Measurements from ENCODE around the gene PRKD1. TPM values are rescaled to one million over a fixed set of nuclear protein-coding genes. Genes with fewer than 3 reads are reported as not detected.
"Not testable (repeated sequence)": the region's sequence is repeated elsewhere in the genome, so short reads cannot be mapped to it uniquely, and the experiment has no call there.

Gene PRKD1
- total and polyA plus RNA-seq, 10 donors, result 1.0 to 8.9 (median 4.5) TPM

GRCh38 chr14:29842228-29842627 lies 85.4 kb downstream of the PRKD1 start:
- Histone ChIP-seq H3K4me1 (no peaks in the 10 kb centered on the region), H3K9me3 (peaks cover 14 to 53% (median 46%) of the 10 kb centered on the region in 8 donors), H3K27ac (no peak overlapping the region), H3K27me3 (replicated peaks in 1 of 7) (no peaks in the 10 kb centered on the region), H3K4me3 (no peak overlapping the region), H3K36me3 (peaks cover 0 to 5% (median 0%) of the 10 kb centered on the region in 6 donors)
- no peak for TF ChIP-seq POLR2AphosphoS5 (IDR thresholded peaks at IDR 0.05)
- no peak for TF ChIP-seq POLR2A (IDR thresholded peaks at IDR 0.05)
- no peak for TF ChIP-seq CTCF (IDR thresholded peaks at IDR 0.05 in 8 of 11, conservative IDR thresholded peaks at IDR 0.05 in 3 of 11)
- 44 to 83% (median 78%) methylated on average over 1 of the region's 1 CpG for WGBS, 5 donors
- intact Hi-C loops (cut with DNase I; ENCODE audit: low total_unique reads), result no loop called here
- no peak for DNase-seq

GRCh38 chr14:29840369-29840892 lies 87.2 kb downstream of the PRKD1 start:
- H3K27ac ChIP-seq; H3K4me3 ChIP-seq; H3K36me3 ChIP-seq; DNase-seq; H3K27me3 ChIP-seq (replicated peaks in 1 of 7); H3K4me1 ChIP-seq; intact Hi-C loops (cut with DNase I; ENCODE audit: low total_unique reads): not testable (repeated sequence)
- 82 to 93% (median 86%) methylated on average over 6 of the region's 6 CpGs for WGBS, 5 donors
- H3K9me3 ChIP-seq, result peaks cover 14 to 60% (median 46%) of the 10 kb centered on the region in 8 donors

GRCh38 chr14:29839691-29840090 lies 88.0 kb downstream of the PRKD1 start:
- WGBS, 5 donors, result 75 to 100% (median 83%) methylated on average over 1 of the region's 1 CpG
- H3K36me3 ChIP-seq; H3K4me3 ChIP-seq; H3K27ac ChIP-seq; H3K27me3 ChIP-seq (replicated peaks in 1 of 7); H3K4me1 ChIP-seq; intact Hi-C loops (cut with DNase I; ENCODE audit: low total_unique reads); DNase-seq: not testable (repeated sequence)
- peaks cover 14 to 60% (median 46%) of the 10 kb centered on the region in 8 donors for H3K9me3 ChIP-seq

- Histone ChIP-seq H3K4me1 (no peaks in the 10 kb centered on the region), H3K27ac (no peak overlapping the region), H3K36me3 (peaks cover 0 to 5% (median 0%) of the 10 kb centered on the region in 6 donors), H3K4me3 (no peak overlapping the region), H3K9me3 (peaks cover 14 to 60% (median 46%) of the 10 kb centered on the region in 8 donors), H3K27me3 (replicated peaks in 1 of 7) (no peaks in the 10 kb centered on the region)
- TF ChIP-seq POLR2A (IDR thresholded peaks at IDR 0.05), result no peak
- TF ChIP-seq POLR2AphosphoS5 (IDR thresholded peaks at IDR 0.05), result no peak
- TF ChIP-seq CTCF (IDR thresholded peaks at IDR 0.05 in 8 of 11, conservative IDR thresholded peaks at IDR 0.05 in 3 of 11), result no peak
- no peak for DNase-seq
- 53 to 97% (median 88%) methylated on average over 2 of the region's 2 CpGs for WGBS, 5 donors
- intact Hi-C loops (cut with DNase I; ENCODE audit: low total_unique reads), result no loop called here
Measured at GRCh38 chr14:29838752-29839151, 88.9 kb downstream of the PRKD1 start.

GRCh38 chr14:29836395-29836794 lies 91.3 kb downstream of the PRKD1 start:
- Histone ChIP-seq H3K4me1 (no peaks in the 10 kb centered on the region), H3K27ac (no peak overlapping the region), H3K9me3 (peaks cover 13 to 43% (median 38%) of the 10 kb centered on the region in 8 donors), H3K27me3 (replicated peaks in 1 of 7) (no peaks in the 10 kb centered on the region), H3K36me3 (peaks cover 0 to 5% (median 0%) of the 10 kb centered on the region in 6 donors), H3K4me3 (no peak overlapping the region)
- TF ChIP-seq POLR2AphosphoS5 (IDR thresholded peaks at IDR 0.05), result no peak
- no peak for TF ChIP-seq POLR2A (IDR thresholded peaks at IDR 0.05)
- no peak for TF ChIP-seq CTCF (IDR thresholded peaks at IDR 0.05 in 8 of 11, conservative IDR thresholded peaks at IDR 0.05 in 3 of 11)
- no peak for DNase-seq
- intact Hi-C loops (cut with DNase I; ENCODE audit: low total_unique reads), result no loop called here
- WGBS, 5 donors, result 60 to 76% (median 70%) methylated on average over 2 of the region's 2 CpGs

Measured in spleen (tissue), 11 donors.